Bronchial epithelial cell (primary cell): ENCODE measurements around the gene MARF1. TPM values are rescaled to one million over a fixed set of nuclear protein-coding genes. Genes with fewer than 3 reads are reported as not detected.

Source experiments
- DNase-seq: peaks from one replicate; pipeline ENCODE4 v3.0.0-alpha.2; 2010; ENCODE audit warnings: low read depth
- FAIRE-seq: peaks from 2 replicates; lab custom pipeline; 2011; peaks lifted over from hg19 to GRCh38; lab: Jason Lieb, UNC
- H3K27me3 ChIP-seq: 2 replicates; pipeline ENCODE4 v1.5.1; 2011; ENCODE audit warnings: low read length; ENCODE audit not compliant: control insufficient read depth, insufficient read depth
- H3K36me3 ChIP-seq: 2 replicates; pipeline ENCODE4 v1.5.1; 2011; ENCODE audit warnings: low read length; ENCODE audit not compliant: control insufficient read depth, insufficient read depth
- H3K4me3 ChIP-seq: 2 replicates; pipeline ENCODE4 v1.5.1; 2011; ENCODE audit warnings: mild to moderate bottlenecking, low read depth, low read length, control low read depth
- CTCF ChIP-seq: IDR thresholded peaks from 2 replicates; pipeline ENCODE4 v1.5.1; 2011; ENCODE audit warnings: mild to moderate bottlenecking, moderate library complexity, low read length, control low read depth, inconsistent platforms; ENCODE audit not compliant: insufficient read depth, severe bottlenecking
- total RNA-seq: library from RNA; depleted of rRNA; stranded (reverse); fragments of >200 nt; gene quantifications from 2 replicates; pipeline ENCODE4 v1.2.1, GENCODE V29; 2014

MARF1 gene
- total RNA-seq, 1 donor from 2014 or later: 12.9 TPM

GRCh38 chr16:15654591-15654990, 11.6 kb upstream of the MARF1 start:
- Histone ChIP-seq H3K4me3 (no peak overlapping the region), H3K27me3 (no peaks in the 10 kb centered on the region), H3K36me3 (peaks cover 14% of the 10 kb centered on the region)
- no peak for DNase-seq
- TF ChIP-seq CTCF: no peak
- no peak for FAIRE-seq

- peak; percentile 91 for DNase-seq
- peaks cover 12% of the 10 kb centered on the region for H3K36me3 ChIP-seq
- H3K4me3 ChIP-seq: no peak overlapping the region
- no peaks in the 10 kb centered on the region for H3K27me3 ChIP-seq
- FAIRE-seq: no peak
- no peak for TF ChIP-seq CTCF
Observed at GRCh38 chr16:15653227-15653626, 10.3 kb upstream of the MARF1 start.

- no peak for FAIRE-seq
Observed at GRCh38 chr16:15652293-15653001, 9.5 kb upstream of the MARF1 start.

GRCh38 chr16:15650698-15651171, 7.8 kb upstream of the MARF1 start:
- Histone ChIP-seq H3K27me3 (no peaks in the 10 kb centered on the region), H3K4me3 (peak overlapping the region; percentile 96), H3K36me3 (peaks cover 8% of the 10 kb centered on the region)
- no peak for TF ChIP-seq CTCF
- no peak for DNase-seq
- FAIRE-seq: no peak

More at GRCh38 chr16:15652293-15653001, 9.5 kb upstream of the MARF1 start:
- DNase-seq: no peak
- no peaks in the 10 kb centered on the region for H3K27me3 ChIP-seq
- no peak for TF ChIP-seq CTCF
- peaks cover 12% of the 10 kb centered on the region for H3K36me3 ChIP-seq
- H3K4me3 ChIP-seq: no peak overlapping the region

GRCh38 chr16:15650019-15650697, 7.2 kb upstream of the MARF1 start, which contains the start of gene NDE1:
TSS of gene NDE1 (plus strand) at chr16:15650245. CDS start at chr16:15664779, 14,534 bp downstream.
- H3K4me3 ChIP-seq: peak within 1 kb of the TSS; percentile 96
- no peak for TF ChIP-seq CTCF
- H3K27me3 ChIP-seq: no peaks in the 10 kb centered on the region
- H3K36me3 ChIP-seq: peaks cover 8% of the 10 kb centered on the region
- DNase-seq (peak; percentile 81), FAIRE-seq (no peak)
